Endodermal cell (in vitro differentiated cells): ENCODE data around the gene GHRHR. TPM values are rescaled to one million over a fixed set of nuclear protein-coding genes. Genes with fewer than 3 reads are reported as not detected.

Source experiments
- DNase-seq: peaks from one replicate; pipeline ENCODE4 v3.0.0-alpha.2; 2017
- H3K27ac ChIP-seq: 2 replicates; pipeline ENCODE4 v1.5.1; 2013; ENCODE audit warnings: mild to moderate bottlenecking, low read depth, low read length, moderate library complexity
- H3K27me3 ChIP-seq: 2 replicates; pipeline ENCODE4 v1.6.1; 2013; ENCODE audit warnings: mild to moderate bottlenecking, low read length, moderate library complexity; ENCODE audit not compliant: insufficient read depth, control insufficient read depth, poor library complexity, severe bottlenecking
- H3K36me3 ChIP-seq: 2 replicates; pipeline ENCODE4 v1.7.0; 2013; ENCODE audit warnings: mild to moderate bottlenecking, low read length, moderate library complexity; ENCODE audit not compliant: control insufficient read depth, insufficient read depth
- H3K4me1 ChIP-seq: one replicate; pipeline ENCODE4 v1.7.0; 2013; ENCODE audit warnings: low read length; ENCODE audit not compliant: control insufficient read depth, insufficient read depth
- H3K4me3 ChIP-seq: 2 replicates; pipeline ENCODE4 v1.5.1; 2013; ENCODE audit warnings: mild to moderate bottlenecking, low read length, moderate library complexity
- H3K9ac ChIP-seq: 2 replicates; pipeline ENCODE4 v1.6.1; 2013; ENCODE audit warnings: mild to moderate bottlenecking, low read length, moderate library complexity; ENCODE audit not compliant: poor library complexity, severe bottlenecking; ENCODE audit errors: extremely low read depth
- H3K9me3 ChIP-seq: 2 replicates; pipeline ENCODE4 v1.6.1; 2013; ENCODE audit warnings: mild to moderate bottlenecking, low read length, moderate library complexity; ENCODE audit not compliant: control insufficient read depth
- H3K27ac Mint-ChIP-seq: 2 replicates; pipeline ENCODE4 v1.8.0; 2020; ENCODE audit warnings: mixed read lengths
- H3K27me3 Mint-ChIP-seq: 2 replicates; pipeline ENCODE4 v1.8.0; 2021; ENCODE audit warnings: mild to moderate bottlenecking, mixed read lengths; ENCODE audit not compliant: insufficient read depth
- H3K36me3 Mint-ChIP-seq: 2 replicates; pipeline ENCODE4 v1.8.0; 2020; ENCODE audit warnings: low read depth, mixed read lengths
- H3K4me1 Mint-ChIP-seq: 2 replicates; pipeline ENCODE4 v1.8.0; 2020; ENCODE audit warnings: mixed read lengths
- H3K4me3 Mint-ChIP-seq: 2 replicates; pipeline ENCODE4 v1.8.0; 2020; ENCODE audit warnings: mild to moderate bottlenecking, moderate library complexity, mixed read lengths
- H3K9me3 Mint-ChIP-seq: 2 replicates; pipeline ENCODE4 v1.8.0; 2020; ENCODE audit warnings: mild to moderate bottlenecking, mixed read lengths
- CTCF ChIP-seq: fragments of 200-600 bp; sonication (generic); conservative IDR thresholded peaks from 2 replicates; pipeline ENCODE4 v1.5.0; 2021; ENCODE audit warnings: antibody characterized with exemption, mild to moderate bottlenecking
- WGBS, 2 experiments: methylation state at CpG; one replicate each; pipeline versions ENCODE4 v1.1.5 to v1.1.7; 2013; ENCODE audit warnings: missing lambda C conversion rate in 2 of 2, mixed read lengths in 1 of 2; ENCODE audit not compliant: insufficient coverage in 1 of 2, insufficient read length in 1 of 2; 5-methylcytosine and 5-hydroxymethylcytosine counted together
- total RNA-seq, 2 donors: library from RNA; stranded (reverse); fragmentation: NEBNext Ultra II Directional in 1 of 2; extraction: Animal tissue kit (Norgen Biotek cat#: 25700) in 1 of 2; gene quantifications; 2 replicates in 1 of 2; 3 replicates in 1 of 2; pipeline ENCODE4 v1.2.1, GENCODE V29; 2021

The GHRHR gene
- total RNA-seq, 2 donors from 2014 or later, result not detected

- no peaks in the 10 kb centered on the region for H3K36me3 Mint-ChIP-seq
- no peak overlapping the region for H3K4me3 Mint-ChIP-seq
- no peak for DNase-seq
- Histone ChIP-seq H3K27me3 (no peaks in the 10 kb centered on the region), H3K9me3 (no peaks in the 10 kb centered on the region), H3K4me1 (peaks cover 11% of the 10 kb centered on the region), H3K4me3 (no peak overlapping the region), H3K9ac (no peak overlapping the region), H3K36me3 (no peaks in the 10 kb centered on the region), H3K27ac (no peak overlapping the region)
- H3K27me3 Mint-ChIP-seq, result no peaks in the 10 kb centered on the region
- H3K27ac Mint-ChIP-seq, result no peak overlapping the region
- H3K4me1 Mint-ChIP-seq, result peaks cover 22% of the 10 kb centered on the region
- H3K9me3 Mint-ChIP-seq, result no peaks in the 10 kb centered on the region
- WGBS, 2 experiments, result 60 to 91% methylated on average over 1 to 4 of the region's 4 CpGs
- no peak for TF ChIP-seq CTCF
Measured at GRCh38 chr7:30917216-30917893, 46.4 kb upstream of the GHRHR start.

GRCh38 chr7:30918676-30919075 lies 45.1 kb upstream of the GHRHR start:
- TF ChIP-seq CTCF, result peak; percentile 39
- no peaks in the 10 kb centered on the region for H3K36me3 ChIP-seq
- H3K9ac ChIP-seq, result no peak overlapping the region
- H3K4me1 Mint-ChIP-seq, result peaks cover 10% of the 10 kb centered on the region
- no peak overlapping the region for H3K4me3 ChIP-seq
- no peak overlapping the region for H3K27ac ChIP-seq
- WGBS, 2 experiments, result 84 to 94% methylated on average over 3 to 4 of the region's 4 CpGs
- peak; percentile 53 for DNase-seq
- H3K4me1 ChIP-seq, result peaks cover 11% of the 10 kb centered on the region
- no peaks in the 10 kb centered on the region for H3K27me3 ChIP-seq
- no peaks in the 10 kb centered on the region for H3K9me3 Mint-ChIP-seq
- no peak overlapping the region for H3K4me3 Mint-ChIP-seq
- no peaks in the 10 kb centered on the region for H3K9me3 ChIP-seq
- no peaks in the 10 kb centered on the region for H3K27me3 Mint-ChIP-seq
- no peak overlapping the region for H3K27ac Mint-ChIP-seq
- H3K36me3 Mint-ChIP-seq, result no peaks in the 10 kb centered on the region

- peak; percentile 38 for DNase-seq
- TF ChIP-seq CTCF, result no peak
- Mint-ChIP-seq H3K9me3 (no peaks in the 10 kb centered on the region), H3K36me3 (no peaks in the 10 kb centered on the region), H3K27ac (no peak overlapping the region), H3K27me3 (no peaks in the 10 kb centered on the region), H3K4me3 (no peak overlapping the region), H3K4me1 (peaks cover 8% of the 10 kb centered on the region)
- H3K9me3 ChIP-seq, result no peaks in the 10 kb centered on the region
- H3K36me3 ChIP-seq, result no peaks in the 10 kb centered on the region
- H3K9ac ChIP-seq, result no peak overlapping the region
- H3K4me3 ChIP-seq, result no peak overlapping the region
- peaks cover 3% of the 10 kb centered on the region for H3K4me1 ChIP-seq
- 91 to 97% methylated on average over 5 to 11 of the region's 11 CpGs for WGBS, 2 experiments
- H3K27ac ChIP-seq, result no peak overlapping the region
- no peaks in the 10 kb centered on the region for H3K27me3 ChIP-seq
Measured at GRCh38 chr7:30920021-30920583, 43.7 kb upstream of the GHRHR start.
